HG03139 (cell line): Measurements from ENCODE around the gene MRPL17.

Experiments
- ATAC-seq: cut with Tn5 transposase; IDR thresholded peaks from one replicate; pipeline ENCODE4 v1.9.1; 2021; ENCODE audit not compliant: unreplicated experiment

MRPL17 gene

DNA sequence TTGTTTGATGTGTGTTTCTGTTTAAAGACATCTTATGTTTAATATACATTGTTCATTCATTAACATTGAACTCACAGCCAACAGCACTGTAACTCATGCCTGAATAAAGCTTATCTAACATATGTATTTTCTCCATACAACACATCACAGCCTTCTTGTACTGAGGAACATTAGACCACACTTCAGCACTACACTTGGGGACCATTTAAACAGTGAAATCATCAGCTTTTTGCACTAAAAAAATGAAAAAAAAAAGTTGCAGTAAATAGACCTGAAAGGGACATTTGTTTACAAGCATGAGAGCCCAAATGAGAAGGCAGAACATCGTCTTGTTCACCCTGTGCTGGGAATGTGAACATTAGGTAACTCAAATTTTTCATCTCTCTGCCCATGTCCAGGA is 48.6 kb downstream of the MRPL17 start:
- no peak for ATAC-seq

DNA sequence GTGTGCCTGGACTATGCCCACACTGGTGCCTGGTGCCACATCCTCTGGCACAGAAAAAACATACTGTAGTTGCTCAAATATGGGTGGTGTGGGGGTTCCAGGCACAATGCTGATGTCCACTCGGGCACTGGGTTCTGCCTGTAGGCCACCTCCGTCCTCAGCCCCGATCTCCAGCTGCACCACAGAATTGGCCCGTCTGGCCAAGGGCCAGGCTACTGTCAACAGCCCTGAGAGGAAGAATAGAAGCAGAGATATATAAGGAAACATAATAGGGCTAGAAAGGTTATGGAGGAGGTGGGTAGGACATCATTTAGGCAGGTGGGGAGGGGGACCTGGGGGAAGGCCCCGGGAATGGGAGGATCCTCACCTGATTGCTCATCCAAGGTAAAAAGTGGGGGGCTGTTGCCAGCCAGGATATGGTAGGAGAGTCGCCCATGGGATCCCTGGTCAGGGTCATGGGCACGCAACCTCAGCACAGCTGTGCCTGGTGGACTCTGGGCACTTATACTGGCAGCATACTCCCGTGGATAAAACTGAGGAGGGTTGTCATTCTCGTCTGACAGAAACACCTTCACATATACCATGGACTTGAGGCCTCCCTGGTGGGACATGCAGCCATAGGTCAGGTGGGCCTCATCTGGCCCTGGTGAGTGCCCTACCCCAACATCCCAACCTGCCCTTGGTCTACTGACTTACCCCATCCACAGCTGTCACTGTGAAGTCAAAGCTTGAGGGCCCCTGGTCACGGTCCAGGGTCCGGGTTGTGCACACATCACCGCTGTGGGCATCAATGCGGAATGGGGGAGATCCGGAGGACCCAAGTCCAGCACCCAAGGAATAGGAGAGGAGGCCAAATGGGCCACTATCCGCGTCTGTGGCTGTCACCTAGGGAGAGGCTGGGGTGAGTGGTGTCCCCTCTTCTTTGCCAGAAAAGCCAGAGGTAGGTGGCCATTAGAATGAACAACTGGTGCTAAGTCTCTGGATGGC is 49.4 kb downstream of the MRPL17 start:
- no peak for ATAC-seq

DNA sequence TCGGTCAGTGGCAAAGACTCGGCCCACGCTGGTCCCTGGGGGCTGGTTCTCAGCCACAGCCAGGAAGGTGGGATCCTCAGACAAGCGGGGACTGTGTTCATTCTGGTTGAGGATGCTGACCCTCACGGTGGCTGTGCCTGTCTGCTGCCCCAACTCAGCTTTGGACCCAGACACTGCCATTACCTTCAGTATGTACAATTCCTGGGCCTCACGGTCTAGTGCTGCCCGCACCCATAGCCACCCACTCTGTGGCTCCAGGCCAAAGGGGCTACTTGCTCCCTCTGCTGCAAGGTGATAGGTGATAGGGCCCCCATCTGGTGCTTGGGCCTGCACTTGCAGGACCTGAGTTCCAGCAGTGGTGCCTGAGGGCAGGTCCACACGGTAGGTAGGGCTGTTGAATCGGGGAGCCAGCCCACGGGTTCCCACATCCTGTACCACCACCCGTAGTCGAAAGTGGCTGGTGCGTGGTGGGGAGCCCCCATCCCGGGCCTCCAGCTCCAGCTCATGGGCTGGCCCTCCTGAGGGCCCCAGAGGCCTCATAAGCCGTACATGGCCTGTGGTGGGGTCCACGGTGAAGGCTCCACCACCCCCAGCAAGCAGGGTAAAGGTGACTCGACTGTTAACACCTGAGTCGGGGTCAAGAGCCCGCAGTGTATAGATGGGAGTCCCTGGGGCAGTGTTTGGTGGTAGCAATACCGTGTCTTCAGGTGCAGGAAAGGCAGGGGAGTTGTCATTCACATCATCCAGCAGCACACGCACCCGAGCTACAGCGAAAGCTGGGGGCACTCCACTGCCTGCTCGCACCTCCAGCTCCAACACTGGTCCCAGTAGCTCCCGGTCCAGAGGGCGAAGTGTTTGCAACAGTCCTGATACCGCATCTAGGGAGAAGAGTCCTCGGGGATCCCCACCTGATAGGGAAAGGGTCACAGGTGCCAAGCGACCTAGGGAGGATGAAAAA is 50.7 kb downstream of the MRPL17 start:
- no peak for ATAC-seq

DNA sequence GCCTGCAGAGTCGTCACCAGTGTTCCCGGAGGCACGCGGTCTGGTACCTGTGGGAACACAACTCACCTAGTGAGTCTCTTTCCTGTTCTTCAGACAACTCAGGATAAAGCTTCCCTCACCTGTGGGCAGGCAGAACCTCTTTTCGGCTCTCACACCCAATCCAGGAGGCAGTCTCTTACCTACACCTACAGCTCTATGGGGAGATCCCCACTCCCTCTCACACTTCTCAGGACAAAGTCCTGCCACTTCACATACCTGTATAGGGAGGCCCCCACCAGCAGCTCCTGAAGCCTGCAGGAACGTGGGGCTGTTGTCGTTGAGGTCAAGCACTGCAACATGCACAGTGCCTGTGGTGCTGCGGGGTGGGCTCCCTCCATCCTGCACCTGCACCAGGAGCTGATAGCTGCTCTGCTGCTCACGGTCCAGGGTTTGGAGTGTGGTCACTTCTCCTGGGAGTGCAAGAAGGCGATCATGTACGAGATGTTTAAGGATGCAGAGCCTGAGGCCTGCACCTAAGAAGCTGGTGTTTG is 51.7 kb downstream of the MRPL17 start:
- no peak for ATAC-seq

DNA sequence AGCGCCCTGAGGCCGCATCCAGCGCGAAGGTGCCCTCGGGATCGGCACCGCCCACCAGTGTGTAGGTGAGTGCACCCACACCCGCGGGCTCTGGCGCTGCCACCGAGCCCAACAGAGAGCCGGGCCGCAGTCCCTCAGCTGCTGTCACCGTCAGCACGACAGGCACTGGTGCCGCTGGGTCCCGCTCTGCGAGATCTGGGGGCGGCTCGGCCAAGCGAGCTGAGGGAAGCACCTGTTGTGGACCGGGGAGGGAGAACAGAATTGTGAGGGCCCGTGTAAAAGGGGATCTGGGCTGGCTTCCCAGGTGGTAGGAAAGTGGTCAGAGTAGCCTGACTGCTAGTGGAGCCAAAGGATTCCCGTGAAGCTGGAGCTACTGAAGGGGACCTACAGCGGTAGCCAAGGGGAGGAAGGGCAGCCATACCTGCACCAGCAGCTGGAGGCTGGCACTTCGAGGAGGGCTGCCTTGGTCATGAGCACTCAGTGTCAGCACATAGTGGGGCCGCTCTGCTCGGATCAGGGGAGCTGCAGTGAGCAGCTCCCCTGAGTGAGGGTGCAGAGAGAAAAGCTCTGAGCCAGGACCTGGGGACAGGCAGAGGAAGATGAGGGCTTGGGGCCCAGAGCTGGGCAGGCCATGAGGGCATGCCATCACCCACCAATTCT is 52.4 kb downstream of the MRPL17 start:
- no peak for ATAC-seq
